Psoas muscle (tissue), 8 donors: ENCODE data around the gene VRK1. TPM values are rescaled to one million over a fixed set of nuclear protein-coding genes. Genes with fewer than 3 reads are reported as not detected.

Experiments
- ATAC-seq, 4 donors: fragments of 200-7000 bp; cut with Tn5 transposase; one replicate each; pipeline ENCODE4 v1.9.1; 2020; ENCODE audit warnings: moderate library complexity in 3 of 4, mild to moderate bottlenecking in 2 of 4
- DNase-seq, 2 donors: peaks; one replicate each; pipeline ENCODE4 v3.0.0-alpha.2; 2020
- H3K27ac ChIP-seq: fragments of 200-600 bp; one replicate; pipeline ENCODE4 v1.8.0; 2022
- H3K27me3 ChIP-seq, 3 donors: fragments of 200-600 bp in 1 of 3; one replicate each; pipeline versions ENCODE4 v1.6.1 to v1.8.0; 2013 to 2022; ENCODE audit warnings: low read length in 2 of 3, mild to moderate bottlenecking in 2 of 3, moderate library complexity in 1 of 3; ENCODE audit not compliant: insufficient read depth in 3 of 3
- H3K36me3 ChIP-seq, 2 donors: fragments of 200-600 bp in 1 of 2; one replicate each; pipeline versions ENCODE4 v1.6.1 to v1.8.0; 2013 to 2022; ENCODE audit warnings: low read depth in 1 of 2, mild to moderate bottlenecking in 1 of 2, moderate library complexity in 1 of 2; ENCODE audit not compliant: insufficient read depth in 1 of 2
- H3K4me1 ChIP-seq: fragments of 200-600 bp; one replicate; pipeline ENCODE4 v1.8.0; 2022
- H3K4me3 ChIP-seq: fragments of 200-600 bp; one replicate; pipeline ENCODE4 v1.8.0; 2022; ENCODE audit warnings: mild to moderate bottlenecking
- H3K9me3 ChIP-seq: fragments of 200-600 bp; one replicate; pipeline ENCODE4 v1.8.0; 2022
- WGBS, 3 donors: extraction: QIAGEN DNeasy Blood & Tissue Kit; methylation state at CpG; one replicate each; pipeline versions ENCODE4 v1.1.6 to v1.1.7; 2013; 5-methylcytosine and 5-hydroxymethylcytosine counted together
- intact Hi-C, 2 donors: fragments of 100-400 bp; cut with DNase I; formaldehyde crosslinking; loops; one replicate each; pipeline versions ENCODE4 v1.11.0 to v1.14.2; 2022
- polyA plus RNA-seq, 3 donors: library from polyadenylated mRNA; stranded (reverse); fragments of 200-250 nt; gene quantifications; one replicate each; pipeline ENCODE4 v1.2.3, GENCODE V29; 2013
- total RNA-seq, 4 donors: library from RNA; stranded (reverse); fragmentation: NEBNext Ultra II Directional in 2 of 4; extraction: Animal tissue kit (Norgen Biotek cat#: 25700) in 2 of 4; gene quantifications; one replicate each; pipeline versions ENCODE4 v1.2.1 to v1.2.4, GENCODE V29; 2021 to 2023
- TF ChIP-seq, protein P1 (sequence below): fragments of 200-600 bp; IDR thresholded peaks from one replicate; pipeline ENCODE4 v1.8.0; 2022; ENCODE audit warnings: antibody characterized with exemption
- donor health status: healthy with polysubstance abuse.
- donor health status: DM: no; HTN: no; CAD: no; lungs with moderate emphysema.
- donor health status: Bipolar disorder and iron deficiency.
- donor health status: healthy.
- donor health status: DM: yes; HTN: yes; CAD: no.
- donor health status: DM: no; HTN: no; CAD: no.
- donor health status: DM: no; HTN: no; CAD: no.
- donor health status: DM: yes; HTN: yes; CAD: no.

Gene VRK1
- total and polyA plus RNA-seq, 7 donors = 2.5 to 4.9 (median 4.0) TPM

DNA sequence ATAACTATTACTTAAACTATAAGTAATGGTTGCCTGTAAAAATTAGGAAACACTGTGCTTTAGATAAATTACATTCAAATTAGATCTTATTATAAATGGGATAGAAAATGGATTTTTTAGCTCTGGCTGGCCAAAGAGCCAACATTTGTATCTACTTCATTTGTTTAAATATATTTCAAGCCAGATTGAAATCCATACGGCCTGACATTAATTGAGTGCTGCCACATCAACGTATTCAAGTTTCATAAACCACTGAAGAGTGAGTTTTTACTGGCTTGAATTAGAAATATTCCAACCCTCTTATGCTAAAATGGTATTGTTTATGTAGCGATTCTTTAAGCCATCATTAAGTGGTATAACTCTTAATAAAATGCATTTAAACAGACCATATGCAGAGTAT is 133.3 kb downstream of the VRK1 start:
- no peaks in the 10 kb centered on the region for H3K36me3 ChIP-seq
- H3K27me3 ChIP-seq = no peaks in the 10 kb centered on the region
- H3K9me3 ChIP-seq = no peaks in the 10 kb centered on the region
- no peak overlapping the region for H3K27ac ChIP-seq
- H3K4me1 ChIP-seq = no peaks in the 10 kb centered on the region
- TF ChIP-seq, protein P1, sequence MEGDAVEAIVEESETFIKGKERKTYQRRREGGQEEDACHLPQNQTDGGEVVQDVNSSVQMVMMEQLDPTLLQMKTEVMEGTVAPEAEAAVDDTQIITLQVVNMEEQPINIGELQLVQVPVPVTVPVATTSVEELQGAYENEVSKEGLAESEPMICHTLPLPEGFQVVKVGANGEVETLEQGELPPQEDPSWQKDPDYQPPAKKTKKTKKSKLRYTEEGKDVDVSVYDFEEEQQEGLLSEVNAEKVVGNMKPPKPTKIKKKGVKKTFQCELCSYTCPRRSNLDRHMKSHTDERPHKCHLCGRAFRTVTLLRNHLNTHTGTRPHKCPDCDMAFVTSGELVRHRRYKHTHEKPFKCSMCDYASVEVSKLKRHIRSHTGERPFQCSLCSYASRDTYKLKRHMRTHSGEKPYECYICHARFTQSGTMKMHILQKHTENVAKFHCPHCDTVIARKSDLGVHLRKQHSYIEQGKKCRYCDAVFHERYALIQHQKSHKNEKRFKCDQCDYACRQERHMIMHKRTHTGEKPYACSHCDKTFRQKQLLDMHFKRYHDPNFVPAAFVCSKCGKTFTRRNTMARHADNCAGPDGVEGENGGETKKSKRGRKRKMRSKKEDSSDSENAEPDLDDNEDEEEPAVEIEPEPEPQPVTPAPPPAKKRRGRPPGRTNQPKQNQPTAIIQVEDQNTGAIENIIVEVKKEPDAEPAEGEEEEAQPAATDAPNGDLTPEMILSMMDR = no peak
- ATAC-seq (no peak), DNase-seq (no peak)
- intact Hi-C loops = no loop called here
- no peak overlapping the region for H3K4me3 ChIP-seq
- 70 to 94% (median 78%) methylated on average over 3 of the region's 3 CpGs for WGBS, 3 donors
